Ishikawa (cell line): ENCODE measurements around the gene EIF3L.

ENCODE experiments used
- CEBPB ChIP-seq: IDR thresholded peaks from 2 replicates; pipeline ENCODE4 v1.6.1; 2012
- CREB1 ChIP-seq: IDR thresholded peaks from 2 replicates; pipeline ENCODE4 v1.6.1; 2012; ENCODE audit warnings: low read depth
- EGR1 ChIP-seq: IDR thresholded peaks from 2 replicates; pipeline ENCODE4 v1.6.1; 2012
- EP300 ChIP-seq: IDR thresholded peaks from 2 replicates; pipeline ENCODE4 v1.6.1; 2012; ENCODE audit warnings: borderline replicate concordance
- FOXM1 ChIP-seq: IDR thresholded peaks from 2 replicates; pipeline ENCODE4 v1.6.1; 2012; ENCODE audit warnings: low read depth, borderline replicate concordance
- MAX ChIP-seq: IDR thresholded peaks from 2 replicates; pipeline ENCODE4 v1.6.1; 2012
- NFIC ChIP-seq: IDR thresholded peaks from 2 replicates; pipeline ENCODE4 v1.6.1; 2012
- RAD21 ChIP-seq: IDR thresholded peaks from 2 replicates; pipeline ENCODE4 v1.6.1; 2012; ENCODE audit warnings: low read depth
- TAF1 ChIP-seq: IDR thresholded peaks from 2 replicates; pipeline ENCODE4 v1.6.1; 2012; ENCODE audit warnings: low read depth, mild to moderate bottlenecking
- TCF12 ChIP-seq: IDR thresholded peaks from 2 replicates; pipeline ENCODE4 v1.6.1; 2012; ENCODE audit warnings: low read depth
- TEAD4 ChIP-seq: IDR thresholded peaks from 2 replicates; pipeline ENCODE4 v1.6.1; 2012
- USF1 ChIP-seq: IDR thresholded peaks from 2 replicates; pipeline ENCODE4 v1.6.1; 2012
- YY1 ChIP-seq: IDR thresholded peaks from 2 replicates; pipeline ENCODE4 v1.6.1; 2012; ENCODE audit warnings: low read depth

- TF ChIP-seq FOXM1, result no peak
- TF ChIP-seq MAX, result no peak
- TF ChIP-seq TAF1, result no peak
- no peak for TF ChIP-seq CEBPB
- TF ChIP-seq EP300, result no peak
- no peak for TF ChIP-seq TEAD4
- TF ChIP-seq YY1, result no peak
- TF ChIP-seq RAD21, result no peak
- TF ChIP-seq EGR1, result no peak
- TF ChIP-seq TCF12, result no peak
- no peak for TF ChIP-seq NFIC
- no peak for TF ChIP-seq USF1
- TF ChIP-seq CREB1, result no peak
These were observed 11.7 kb downstream of the EIF3L start for GRCh38 chr22:37860796-37861421.
